Adrenal gland (tissue), 12 donors: Measurements from ENCODE around the gene CARD9. TPM values are rescaled to one million over a fixed set of nuclear protein-coding genes. Genes with fewer than 3 reads are reported as not detected.

ENCODE experiments used
- DNase-seq, 7 donors: peaks; one replicate each; pipeline ENCODE4 v3.0.0-alpha.2; 2019 to 2020
- H3K27ac ChIP-seq, 5 donors: fragments of 200-600 bp; sonication (generic) in 4 of 5; 1 replicate in 3 of 5; 2 replicates in 2 of 5; pipeline versions ENCODE4 v1.5.1 to v1.8.0; 2016 to 2020; ENCODE audit warnings: mild to moderate bottlenecking in 1 of 5
- H3K27me3 ChIP-seq: fragments of 200-600 bp; 2 replicates; pipeline ENCODE4 v1.8.0; 2021
- H3K36me3 ChIP-seq, 2 donors: fragments of 200-600 bp; replicated peaks in 1 of 2; 1 replicate in 1 of 2; 2 replicates in 1 of 2; pipeline versions ENCODE4 v1.5.1 to v1.8.0; 2018 to 2022
- H3K4me1 ChIP-seq, 2 donors: fragments of 200-600 bp; replicated peaks in 1 of 2; 1 replicate in 1 of 2; 2 replicates in 1 of 2; pipeline versions ENCODE4 v1.5.1 to v1.8.0; 2018 to 2021
- H3K4me3 ChIP-seq, 4 donors: fragments of 200-600 bp; sonication (generic) in 3 of 4; one replicate each; pipeline ENCODE4 v1.5.1; 2016 to 2018
- H3K9me3 ChIP-seq, 3 donors: fragments of 200-600 bp; sonication (generic) in 1 of 3; replicated peaks in 1 of 3; 1 replicate in 2 of 3; 2 replicates in 1 of 3; pipeline versions ENCODE4 v1.5.1 to v1.8.0; 2016 to 2021
- CTCF ChIP-seq, 6 experiments: fragments of 450-650 bp in 4 of 6; fragments of 200-600 bp in 2 of 6; sonication (generic) in 1 of 6; IDR thresholded peaks; 1 replicate in 5 of 6; 2 replicates in 1 of 6; pipeline versions ENCODE4 v1.5.1 to v1.8.0; 2016 to 2021; ENCODE audit warnings: antibody characterized with exemption in 6 of 6, mild to moderate bottlenecking in 2 of 6, moderate library complexity in 1 of 6
- POLR2A ChIP-seq, 2 donors: fragments of 450-650 bp; IDR thresholded peaks; one replicate each; pipeline ENCODE4 v1.6.1; 2017; ENCODE audit warnings: antibody characterized with exemption in 2 of 2, mild to moderate bottlenecking in 2 of 2, moderate library complexity in 1 of 2
- WGBS, 4 donors: extraction: QIAGEN DNeasy Blood & Tissue Kit in 2 of 4; methylation state at CpG; one replicate each; pipeline versions ENCODE4 v1.1.5 to v1.1.7; 2013 to 2017; 5-methylcytosine and 5-hydroxymethylcytosine counted together
- intact Hi-C, 2 donors: fragments of 100-400 bp; cut with DNase I; formaldehyde crosslinking; loops; one replicate each; pipeline versions ENCODE4 v1.14.1 to v1.15.0; 2022 to 2023
- polyA plus RNA-seq, 3 donors: library from polyadenylated mRNA; stranded (reverse); fragments of 200-250 nt in 2 of 3; fragments of 350-450 nt in 1 of 3; fragmentation: Illumina TruSeq in 1 of 3; extraction: RNeasy Lipid Tissue Mini Kit (QIAGEN cat#74804) in 1 of 3; gene quantifications; one replicate each; pipeline ENCODE4 v1.2.3, GENCODE V29; 2013 to 2014
- total RNA-seq, 9 donors: library from RNA; depleted of rRNA in 4 of 9; stranded (reverse); fragments of >200 nt in 4 of 9; fragments of 120-200 nt in 1 of 9; fragmentation: NEBNext Ultra II Directional in 1 of 9; extraction: Animal tissue kit (Norgen Biotek cat#: 25700) in 1 of 9; gene quantifications; one replicate each; pipeline versions ENCODE4 v1.1.0 to v1.2.4, GENCODE V29; 2013 to 2023
- donor health status: healthy with polysubstance abuse.
- donor health status: Bipolar disorder and iron deficiency.
- donor health status: DM: yes; HTN: yes; CAD: no.
- donor health status: DM: no; HTN: no; CAD: no.
- donor health status: DM: no; HTN: no; CAD: no.
- donor health status: DM: yes; HTN: yes; CAD: no.

CARD9 gene
- total and polyA plus RNA-seq, 12 donors, result 0.35 to 10.6 (median 4.0) TPM

GRCh38 chr9:136332482-136332983, 40.9 kb downstream of the CARD9 start:
- no peaks in the 10 kb centered on the region for H3K27me3 ChIP-seq
- no peak overlapping the region for H3K27ac ChIP-seq
- TF ChIP-seq CTCF (IDR thresholded peaks at IDR 0.05), result no peak
- no peak for TF ChIP-seq POLR2A (IDR thresholded peaks at IDR 0.05)
- H3K36me3 ChIP-seq, result peaks cover 0 to 4% of the 10 kb centered on the region in 2 donors
- DNase-seq, result no peak
- 77 to 95% (median 87%) methylated on average over 2 to 11 of the region's 11 CpGs for WGBS, 4 donors
- intact Hi-C loops, result no loop called here
- H3K4me1 ChIP-seq, result peaks cover 5 to 16% of the 10 kb centered on the region in 2 donors
- no peak overlapping the region for H3K4me3 ChIP-seq
- no peaks in the 10 kb centered on the region for H3K9me3 ChIP-seq

GRCh38 chr9:136331556-136332481, 41.6 kb downstream of the CARD9 start:
- H3K4me1 ChIP-seq, result peaks cover 5 to 20% of the 10 kb centered on the region in 2 donors
- H3K27me3 ChIP-seq, result no peaks in the 10 kb centered on the region
- H3K9me3 ChIP-seq, result no peaks in the 10 kb centered on the region
- 83 to 89% (median 84%) methylated on average over 16 to 46 of the region's 46 CpGs for WGBS, 4 donors
- intact Hi-C loops, result no loop called here
- no peaks in the 10 kb centered on the region for H3K36me3 ChIP-seq
- no peak for DNase-seq
- no peak for TF ChIP-seq CTCF (IDR thresholded peaks at IDR 0.05)
- no peak for TF ChIP-seq POLR2A (IDR thresholded peaks at IDR 0.05)
- no peak overlapping the region for H3K27ac ChIP-seq
- H3K4me3 ChIP-seq, result no peak overlapping the region

- no peak overlapping the region for H3K27ac ChIP-seq
- H3K4me3 ChIP-seq, result no peak overlapping the region
- TF ChIP-seq POLR2A (IDR thresholded peaks at IDR 0.05) (no peak), CTCF (IDR thresholded peaks at IDR 0.05) (no peak)
- intact Hi-C loops, result no loop called here
- H3K4me1 ChIP-seq, result peaks cover 5 to 26% of the 10 kb centered on the region in 2 donors
- no peaks in the 10 kb centered on the region for H3K36me3 ChIP-seq
- WGBS, 4 donors, result 83 to 100% (median 91%) methylated on average over 3 to 15 of the region's 15 CpGs; no CpG with 5 or more reads in 1 of the 4 donors
- DNase-seq, result no peak
- no peaks in the 10 kb centered on the region for H3K27me3 ChIP-seq
- no peaks in the 10 kb centered on the region for H3K9me3 ChIP-seq
Measured at GRCh38 chr9:136331030-136331429, 42.4 kb downstream of the CARD9 start.

- H3K4me3 ChIP-seq, result no peak overlapping the region
- intact Hi-C loops, result no loop called here
- no peak overlapping the region for H3K27ac ChIP-seq
- WGBS, 4 donors, result 81 to 93% (median 89%) methylated on average over 5 to 14 of the region's 14 CpGs
- H3K27me3 ChIP-seq, result no peaks in the 10 kb centered on the region
- H3K36me3 ChIP-seq, result no peaks in the 10 kb centered on the region
- no peaks in the 10 kb centered on the region for H3K9me3 ChIP-seq
- H3K4me1 ChIP-seq, result peaks cover 5 to 26% of the 10 kb centered on the region in 2 donors
- TF ChIP-seq CTCF (IDR thresholded peaks at IDR 0.05) (no peak), POLR2A (IDR thresholded peaks at IDR 0.05) (no peak)
- DNase-seq, result no peak
Measured at GRCh38 chr9:136330406-136330990, 43.0 kb downstream of the CARD9 start.
